Jurkat, Clone E6-1 (cell line): Measurements from ENCODE around the gene SART3.
"Not testable (repeated sequence)": the region's sequence is repeated elsewhere in the genome, so short reads cannot be mapped to it uniquely, and the experiment has no call there.

Experiments used
- DNase-seq: peaks from one replicate; pipeline ENCODE4 v3.0.0-alpha.2; 2011; ENCODE audit warnings: low read depth, low spot score
- H3K4me3 ChIP-seq: 2 replicates; pipeline ENCODE4 v1.5.1; 2011; ENCODE audit warnings: mild to moderate bottlenecking, low read length, control low read depth, moderate library complexity

Gene SART3

GRCh38 chr12:108566452-108566851 lies 5.5 kb upstream of the SART3 start:
- H3K4me3 ChIP-seq = no peak overlapping the region
- no peak for DNase-seq

- peak; percentile 87 for DNase-seq
- H3K4me3 ChIP-seq = no peak overlapping the region; the same call in 1 of the 2 replicates
Observed at GRCh38 chr12:108565976-108566375, 5.0 kb upstream of the SART3 start.

GRCh38 chr12:108565146-108565545 lies 4.2 kb upstream of the SART3 start:
- no peak overlapping the region for H3K4me3 ChIP-seq
- no peak for DNase-seq

- no peak overlapping the region for H3K4me3 ChIP-seq
- no peak for DNase-seq
Observed at GRCh38 chr12:108564724-108565123, 3.8 kb upstream of the SART3 start.

- peak overlapping the region; percentile 86 for H3K4me3 ChIP-seq
Observed at GRCh38 chr12:108563804-108564151, 2.8 kb upstream of the SART3 start.

GRCh38 chr12:108563136-108563803 lies 2.3 kb upstream of the SART3 start:
- peak overlapping the region; percentile 86 for H3K4me3 ChIP-seq
- DNase-seq = peak; percentile 91

More at GRCh38 chr12:108563804-108564151, 2.8 kb upstream of the SART3 start:
- no peak for DNase-seq

GRCh38 chr12:108562348-108563135 lies 1.6 kb upstream of the SART3 start, which contains the start of gene ISCU:
Gene ISCU (plus strand): TSS chr12:108562596. CDS start chr12:108562623, 27 bp downstream.
- DNase-seq = peak; percentile 95

GRCh38 chr12:108561852-108562347 lies 927 bp upstream of the SART3 start:
- no peak for DNase-seq
- peak overlapping the region; percentile 99 for H3K4me3 ChIP-seq

More at GRCh38 chr12:108562348-108563135, 1.6 kb upstream of the SART3 start, which contains the start of gene ISCU:
- peak within 1 kb of the TSS; percentile 99 for H3K4me3 ChIP-seq

GRCh38 chr12:108560321-108560721 lies 652 bp downstream of the SART3 start:
- no peak for DNase-seq
- H3K4me3 ChIP-seq = peak overlapping the region; percentile 99

- H3K4me3 ChIP-seq = peak overlapping the region; percentile 99
- no peak for DNase-seq
Observed at GRCh38 chr12:108559748-108560147, 1.2 kb downstream of the SART3 start.

- DNase-seq = no peak
- H3K4me3 ChIP-seq = peak overlapping the region; percentile 99
Observed at GRCh38 chr12:108559007-108559655, 1.8 kb downstream of the SART3 start.

GRCh38 chr12:108555383-108555782 lies 5.6 kb downstream of the SART3 start:
- DNase-seq, H3K4me3 ChIP-seq: not testable (repeated sequence)

GRCh38 chr12:108553799-108554198 lies 7.2 kb downstream of the SART3 start:
- DNase-seq = no peak
- H3K4me3 ChIP-seq = no peak overlapping the region

GRCh38 chr12:108551535-108551934 lies 9.4 kb downstream of the SART3 start:
- no peak overlapping the region for H3K4me3 ChIP-seq
- DNase-seq = no peak

GRCh38 chr12:108548954-108549521 lies 11.9 kb downstream of the SART3 start:
- H3K4me3 ChIP-seq = no peak overlapping the region
- no peak for DNase-seq

- DNase-seq = no peak
Observed at GRCh38 chr12:108547686-108548085, 13.3 kb downstream of the SART3 start.

GRCh38 chr12:108543652-108544051 lies 17.3 kb downstream of the SART3 start:
- no peak for DNase-seq
- H3K4me3 ChIP-seq = no peak overlapping the region

More at GRCh38 chr12:108547686-108548085, 13.3 kb downstream of the SART3 start:
- H3K4me3 ChIP-seq = no peak overlapping the region

- no peak overlapping the region for H3K4me3 ChIP-seq
- DNase-seq = no peak
Observed at GRCh38 chr12:108542320-108542719, 18.7 kb downstream of the SART3 start.

GRCh38 chr12:108538616-108539195 lies 22.3 kb downstream of the SART3 start:
- no peak for DNase-seq
- H3K4me3 ChIP-seq = no peak overlapping the region
